ENCODE measurements around the gene AGAP1.

AGAP1 gene

GRCh38 chr2:235627682-235628081 lies 133.8 kb downstream of the AGAP1 start:
- DNase-seq (ENCODE audit: low spot score) (no peak), ATAC-seq (ENCODE audit: low read depth) (no peak)
- H3K27me3 ChIP-seq (ENCODE audit: insufficient read depth, poor library complexity, severe bottlenecking) = no peaks in the 10 kb centered on the region
- H3K36me3 ChIP-seq (ENCODE audit: low read depth) = no peaks in the 10 kb centered on the region
- H3K9me3 ChIP-seq (ENCODE audit: severe bottlenecking) = no peaks in the 10 kb centered on the region
- TF ChIP-seq, protein P1, sequence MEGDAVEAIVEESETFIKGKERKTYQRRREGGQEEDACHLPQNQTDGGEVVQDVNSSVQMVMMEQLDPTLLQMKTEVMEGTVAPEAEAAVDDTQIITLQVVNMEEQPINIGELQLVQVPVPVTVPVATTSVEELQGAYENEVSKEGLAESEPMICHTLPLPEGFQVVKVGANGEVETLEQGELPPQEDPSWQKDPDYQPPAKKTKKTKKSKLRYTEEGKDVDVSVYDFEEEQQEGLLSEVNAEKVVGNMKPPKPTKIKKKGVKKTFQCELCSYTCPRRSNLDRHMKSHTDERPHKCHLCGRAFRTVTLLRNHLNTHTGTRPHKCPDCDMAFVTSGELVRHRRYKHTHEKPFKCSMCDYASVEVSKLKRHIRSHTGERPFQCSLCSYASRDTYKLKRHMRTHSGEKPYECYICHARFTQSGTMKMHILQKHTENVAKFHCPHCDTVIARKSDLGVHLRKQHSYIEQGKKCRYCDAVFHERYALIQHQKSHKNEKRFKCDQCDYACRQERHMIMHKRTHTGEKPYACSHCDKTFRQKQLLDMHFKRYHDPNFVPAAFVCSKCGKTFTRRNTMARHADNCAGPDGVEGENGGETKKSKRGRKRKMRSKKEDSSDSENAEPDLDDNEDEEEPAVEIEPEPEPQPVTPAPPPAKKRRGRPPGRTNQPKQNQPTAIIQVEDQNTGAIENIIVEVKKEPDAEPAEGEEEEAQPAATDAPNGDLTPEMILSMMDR (IDR thresholded peaks at IDR 0.05; ENCODE audit: poor library complexity, severe bottlenecking) = no peak
- H3K27ac ChIP-seq (ENCODE audit: poor library complexity, severe bottlenecking) = no peak overlapping the region
- no peak overlapping the region for H3K4me3 ChIP-seq (ENCODE audit: severe bottlenecking)
- H3K4me1 ChIP-seq (ENCODE audit: insufficient read depth, poor library complexity, severe bottlenecking) = no peaks in the 10 kb centered on the region

DNA sequence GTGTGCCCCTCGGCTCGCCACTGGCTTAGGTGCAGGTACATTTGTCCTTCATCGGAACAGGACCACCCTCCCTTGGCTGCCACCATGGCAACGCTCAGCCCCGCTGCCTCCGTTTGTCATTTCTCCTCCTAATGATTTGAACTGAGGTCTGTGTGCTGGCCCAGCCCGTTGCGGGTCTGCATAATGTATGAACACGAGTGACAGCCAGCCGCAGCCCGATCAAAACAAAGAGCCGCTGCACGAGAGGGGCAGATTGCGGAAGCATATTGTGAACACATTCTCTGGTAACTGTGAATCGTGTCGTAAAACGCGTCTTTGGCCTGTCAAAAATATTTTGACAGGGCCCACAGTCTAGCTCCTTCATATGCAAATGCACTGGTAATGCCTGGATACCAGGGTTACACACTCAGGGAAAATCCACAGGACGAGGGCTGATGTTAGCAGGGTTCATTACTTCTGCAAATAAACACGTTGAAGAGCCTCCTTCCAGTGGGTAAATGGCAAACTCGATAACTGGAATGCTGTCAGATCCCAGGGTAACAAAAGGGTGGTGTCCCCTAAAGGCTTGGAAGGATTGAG lies 137.0 kb downstream of the AGAP1 start:
- no peak overlapping the region for H3K27ac ChIP-seq (ENCODE audit: poor library complexity, severe bottlenecking)
- TF ChIP-seq, protein P1 (IDR thresholded peaks at IDR 0.05; ENCODE audit: poor library complexity, severe bottlenecking) = no peak
- ATAC-seq (ENCODE audit: low read depth) (no peak), DNase-seq (ENCODE audit: low spot score) (no peak)
- no peaks in the 10 kb centered on the region for H3K9me3 ChIP-seq (ENCODE audit: severe bottlenecking)
- no peak overlapping the region for H3K4me3 ChIP-seq (ENCODE audit: severe bottlenecking)
- no peaks in the 10 kb centered on the region for H3K36me3 ChIP-seq (ENCODE audit: low read depth)
- no peaks in the 10 kb centered on the region for H3K4me1 ChIP-seq (ENCODE audit: insufficient read depth, poor library complexity, severe bottlenecking)
- H3K27me3 ChIP-seq (ENCODE audit: insufficient read depth, poor library complexity, severe bottlenecking) = no peaks in the 10 kb centered on the region

DNA sequence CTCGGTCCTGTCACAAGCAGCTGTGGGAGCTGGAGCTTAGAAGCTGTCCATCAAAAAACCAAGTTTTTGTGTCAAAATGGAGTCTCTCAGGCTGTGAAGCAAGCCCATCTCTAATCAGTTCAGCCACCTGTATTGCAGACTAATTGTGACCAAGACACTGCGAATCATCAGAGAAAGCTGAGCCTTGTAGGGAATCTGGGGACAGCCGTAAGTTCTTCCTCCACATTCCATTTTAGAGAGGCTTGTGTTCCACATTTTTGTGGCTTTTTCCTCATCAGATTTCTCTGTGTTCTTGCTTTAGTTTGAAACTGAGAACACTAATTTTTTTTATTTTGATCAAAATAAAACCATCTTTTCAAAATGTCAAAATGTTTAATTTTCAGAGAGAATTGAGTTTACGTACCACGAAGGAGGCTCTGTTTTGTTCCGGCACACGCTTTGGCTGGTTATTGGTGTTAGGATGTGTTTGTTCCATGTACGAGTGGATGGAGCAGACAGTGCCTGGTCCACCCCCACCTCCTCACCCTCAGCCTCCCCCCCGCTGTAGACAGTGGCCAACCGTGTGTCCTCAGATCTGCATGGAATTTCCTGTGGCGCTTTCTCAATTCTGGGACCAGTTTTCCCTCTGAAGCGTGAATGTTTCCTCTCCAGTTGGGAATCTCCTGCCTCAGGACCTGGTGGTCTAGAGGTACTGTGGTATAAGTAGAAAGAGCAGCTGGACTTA lies 140.8 kb downstream of the AGAP1 start:
- no peaks in the 10 kb centered on the region for H3K27me3 ChIP-seq (ENCODE audit: insufficient read depth, poor library complexity, severe bottlenecking)
- no peaks in the 10 kb centered on the region for H3K9me3 ChIP-seq (ENCODE audit: severe bottlenecking)
- ATAC-seq (ENCODE audit: low read depth) (no peak), DNase-seq (ENCODE audit: low spot score) (no peak)
- no peaks in the 10 kb centered on the region for H3K36me3 ChIP-seq (ENCODE audit: low read depth)
- H3K4me1 ChIP-seq (ENCODE audit: insufficient read depth, poor library complexity, severe bottlenecking) = no peaks in the 10 kb centered on the region
- H3K4me3 ChIP-seq (ENCODE audit: severe bottlenecking) = no peak overlapping the region
- TF ChIP-seq, protein P1 (IDR thresholded peaks at IDR 0.05; ENCODE audit: poor library complexity, severe bottlenecking) = no peak
- no peak overlapping the region for H3K27ac ChIP-seq (ENCODE audit: poor library complexity, severe bottlenecking)

DNA sequence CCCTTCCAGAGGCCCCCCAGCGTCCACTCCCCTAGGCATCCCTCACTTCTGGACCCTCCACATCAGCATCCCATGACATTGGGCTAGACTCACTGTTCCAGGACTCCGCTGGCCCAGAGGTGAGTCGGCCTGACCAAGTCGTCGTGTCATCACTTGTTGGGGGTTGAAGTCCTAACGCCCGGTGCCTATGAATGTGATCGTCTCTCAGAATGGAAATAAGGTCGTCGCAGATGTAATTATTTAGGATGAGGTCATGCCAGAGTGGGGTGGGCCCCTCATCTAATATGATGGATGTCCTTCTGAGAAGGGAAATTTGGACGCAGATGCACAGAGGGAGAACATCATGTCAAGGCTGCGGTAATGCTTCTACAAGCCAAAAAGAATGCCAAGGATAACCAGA lies 142.7 kb downstream of the AGAP1 start:
- Histone ChIP-seq H3K9me3 (ENCODE audit: severe bottlenecking) (no peaks in the 10 kb centered on the region), H3K4me3 (ENCODE audit: severe bottlenecking) (no peak overlapping the region), H3K36me3 (ENCODE audit: low read depth) (no peaks in the 10 kb centered on the region), H3K27me3 (ENCODE audit: insufficient read depth, poor library complexity, severe bottlenecking) (no peaks in the 10 kb centered on the region), H3K4me1 (ENCODE audit: insufficient read depth, poor library complexity, severe bottlenecking) (no peaks in the 10 kb centered on the region), H3K27ac (ENCODE audit: poor library complexity, severe bottlenecking) (no peak overlapping the region)
- TF ChIP-seq, protein P1 (IDR thresholded peaks at IDR 0.05; ENCODE audit: poor library complexity, severe bottlenecking) = no peak
- no peak for ATAC-seq (ENCODE audit: low read depth)
- no peak for DNase-seq (ENCODE audit: low spot score)

DNA sequence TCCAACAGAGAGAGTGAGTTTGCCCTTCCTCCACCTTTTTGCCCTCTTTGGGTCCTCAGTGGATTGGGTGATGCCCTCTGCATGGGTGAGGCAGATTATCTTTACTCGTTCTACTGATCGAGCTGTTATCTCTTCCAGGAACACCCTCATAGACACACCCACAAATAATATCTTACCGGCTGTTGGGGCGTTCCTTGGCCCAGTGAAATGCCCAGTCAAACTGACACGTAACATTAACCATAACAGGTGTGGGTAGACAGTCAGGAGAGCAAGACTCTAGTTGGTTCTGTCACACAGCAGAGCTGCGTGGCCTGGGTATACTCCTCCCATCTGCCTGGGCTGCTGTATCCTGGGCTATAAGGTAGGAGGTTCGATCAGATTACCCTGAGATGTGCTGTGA lies 144.1 kb downstream of the AGAP1 start:
- Histone ChIP-seq H3K27me3 (ENCODE audit: insufficient read depth, poor library complexity, severe bottlenecking) (no peaks in the 10 kb centered on the region), H3K27ac (ENCODE audit: poor library complexity, severe bottlenecking) (no peak overlapping the region), H3K36me3 (ENCODE audit: low read depth) (no peaks in the 10 kb centered on the region), H3K9me3 (ENCODE audit: severe bottlenecking) (no peaks in the 10 kb centered on the region), H3K4me3 (ENCODE audit: severe bottlenecking) (no peak overlapping the region), H3K4me1 (ENCODE audit: insufficient read depth, poor library complexity, severe bottlenecking) (peaks cover 11% of the 10 kb centered on the region)
- DNase-seq (ENCODE audit: low spot score) = no peak
- TF ChIP-seq, protein P1 (IDR thresholded peaks at IDR 0.05; ENCODE audit: poor library complexity, severe bottlenecking) = no peak
- no peak for ATAC-seq (ENCODE audit: low read depth)

Measured in RWPE2 (cell line).